ENCODE results near the gene UFSP1.

UFSP1 gene

GRCh38 chr7:100882201-100882600 is 7.3 kb downstream of the UFSP1 start:
- DNase-seq (ENCODE audit: low spot score) = no peak

- no peak for DNase-seq (ENCODE audit: low spot score)
These were observed 8.4 kb downstream of the UFSP1 start for GRCh38 chr7:100881136-100881535.

- no peak for DNase-seq (ENCODE audit: low spot score)
These were observed 8.9 kb downstream of the UFSP1 start for GRCh38 chr7:100880645-100881044.

- DNase-seq (ENCODE audit: low spot score) = no peak
These were observed 9.7 kb downstream of the UFSP1 start for GRCh38 chr7:100879685-100880261.

- DNase-seq (ENCODE audit: low spot score) = no peak
These were observed 10.8 kb downstream of the UFSP1 start for GRCh38 chr7:100878685-100879084.

- DNase-seq (ENCODE audit: low spot score) = no peak
These were observed 11.5 kb downstream of the UFSP1 start for GRCh38 chr7:100878013-100878412.

GRCh38 chr7:100875356-100875751 is 14.2 kb downstream of the UFSP1 start:
- no peak for DNase-seq (ENCODE audit: low spot score)

- peak; percentile 98 for DNase-seq (ENCODE audit: low spot score)
These were observed 14.7 kb downstream of the UFSP1 start, which contains the start of gene SRRT for GRCh38 chr7:100874577-100875355. Gene SRRT (plus strand): TSS chr7:100875103. CDS start chr7:100875591, 488 bp downstream.

GRCh38 chr7:100874300-100874576 is 15.3 kb downstream of the UFSP1 start:
- no peak for DNase-seq (ENCODE audit: low spot score)

GRCh38 chr7:100873599-100874299 is 15.8 kb downstream of the UFSP1 start:
- no peak for DNase-seq (ENCODE audit: low spot score)

GRCh38 chr7:100867776-100868485 is 21.6 kb downstream of the UFSP1 start:
- DNase-seq (ENCODE audit: low spot score) = no peak

GRCh38 chr7:100867040-100867775 is 22.3 kb downstream of the UFSP1 start, which contains the start of gene TRIP6:
Gene TRIP6 (plus strand): TSS chr7:100867387. CDS start chr7:100867498, 111 bp downstream.
- DNase-seq (ENCODE audit: low spot score) = peak; percentile 38

GRCh38 chr7:100866729-100867039 is 22.8 kb downstream of the UFSP1 start:
- DNase-seq (ENCODE audit: low spot score) = no peak

- no peak for DNase-seq (ENCODE audit: low spot score)
These were observed 23.4 kb downstream of the UFSP1 start for GRCh38 chr7:100865938-100866728.

GRCh38 chr7:100865372-100865911 is 24.1 kb downstream of the UFSP1 start:
- no peak for DNase-seq (ENCODE audit: low spot score)

GRCh38 chr7:100864263-100864845 is 25.2 kb downstream of the UFSP1 start:
- no peak for DNase-seq (ENCODE audit: low spot score)

GRCh38 chr7:100863406-100863950 is 26.0 kb downstream of the UFSP1 start:
- no peak for DNase-seq (ENCODE audit: low spot score)

- no peak for DNase-seq (ENCODE audit: low spot score)
These were observed 27.9 kb downstream of the UFSP1 start for GRCh38 chr7:100861616-100861985.

GRCh38 chr7:100860702-100861615 is 28.6 kb downstream of the UFSP1 start:
- no peak for DNase-seq (ENCODE audit: low spot score)

Data from CD4-positive, alpha-beta T cell treated with Interleukin-15 for 4 hours (primary cell).